DND-41 (cell line): ENCODE measurements around the gene DDX24.
"Not testable (repeated sequence)": the region's sequence is repeated elsewhere in the genome, so short reads cannot be mapped to it uniquely, and the experiment has no call there.

Experiments
- ATAC-seq: fragments of 200-7000 bp; cut with Tn5 transposase; 3 replicates; pipeline ENCODE4 v1.9.1; 2021; ENCODE audit warnings: low read depth; ENCODE audit not compliant: insufficient read depth
- DNase-seq: peaks from one replicate; pipeline ENCODE4 v3.0.0-alpha.2; 2020
- H2AFZ ChIP-seq: 2 replicates; pipeline ENCODE4 v1.6.0; 2012; ENCODE audit warnings: low read depth, low read length
- H3K27ac ChIP-seq: 2 replicates; pipeline ENCODE4 v1.5.1; 2012; ENCODE audit warnings: low read length, inconsistent platforms
- H3K27me3 ChIP-seq: fragments of 200-600 bp; sonication (generic); 2 replicates; pipeline ENCODE4 v1.6.0; 2012; ENCODE audit warnings: low read length, mild to moderate bottlenecking, inconsistent platforms; ENCODE audit not compliant: insufficient read depth, poor library complexity
- H3K36me3 ChIP-seq: 2 replicates; pipeline ENCODE4 v1.5.1; 2012; ENCODE audit warnings: low read length, inconsistent platforms; ENCODE audit not compliant: insufficient read depth
- H3K4me1 ChIP-seq: 2 replicates; pipeline ENCODE4 v1.5.1; 2012; ENCODE audit warnings: mild to moderate bottlenecking, low read length; ENCODE audit not compliant: insufficient read depth
- H3K4me2 ChIP-seq: 2 replicates; pipeline ENCODE4 v1.6.0; 2012; ENCODE audit warnings: mild to moderate bottlenecking, moderate library complexity, low read length, inconsistent platforms; ENCODE audit not compliant: insufficient read depth
- H3K4me3 ChIP-seq, 2 experiments: fragments of 200-600 bp in 1 of 2; shearing (Covaris generic) in 1 of 2; 2 replicates each; pipeline ENCODE4 v1.5.1; 2012 to 2016; ENCODE audit warnings: inconsistent platforms in 2 of 2, low read length in 2 of 2, mild to moderate bottlenecking in 2 of 2, low read depth in 1 of 2, moderate library complexity in 1 of 2
- H3K79me2 ChIP-seq: 2 replicates; pipeline ENCODE4 v1.6.0; 2012; ENCODE audit warnings: low read length, inconsistent platforms; ENCODE audit not compliant: insufficient read depth
- H3K9ac ChIP-seq: 2 replicates; pipeline ENCODE4 v1.6.0; 2012; ENCODE audit warnings: low read depth, mild to moderate bottlenecking, inconsistent platforms, low read length, moderate library complexity
- H3K9me3 ChIP-seq: 2 replicates; pipeline ENCODE4 v1.5.1; 2012; ENCODE audit warnings: low read length, moderate library complexity, mild to moderate bottlenecking, inconsistent platforms; ENCODE audit not compliant: insufficient read depth, severe bottlenecking
- H4K20me1 ChIP-seq: 2 replicates; pipeline ENCODE4 v1.6.0; 2012; ENCODE audit warnings: low read length; ENCODE audit not compliant: insufficient read depth
- CTCF ChIP-seq: IDR thresholded peaks from 2 replicates; pipeline ENCODE4 v1.5.1; 2012; ENCODE audit warnings: borderline replicate concordance, low read length, moderate library complexity, mild to moderate bottlenecking; ENCODE audit not compliant: poor library complexity, severe bottlenecking; ENCODE audit errors: extremely low read depth
- EZH2 ChIP-seq: IDR thresholded peaks from 3 replicates; pipeline ENCODE4 v1.6.1; 2012; ENCODE audit warnings: borderline replicate concordance, low read depth, mild to moderate bottlenecking, moderate library complexity, low read length, inconsistent platforms; ENCODE audit not compliant: severe bottlenecking

Gene DDX24

GRCh38 chr14:94077111-94077821 is 3.7 kb downstream of the DDX24 start:
- Histone ChIP-seq H3K9me3 (peaks cover 10% of the 10 kb centered on the region), H3K27me3 (no peaks in the 10 kb centered on the region), H3K4me3 (peak overlapping the region in 1 of 2 experiments; percentile 69; a peak in 2 of 4 replicates), H2AFZ (no peak overlapping the region), H3K9ac (no peak overlapping the region), H3K4me1 (peaks cover 50% of the 10 kb centered on the region), H3K36me3 (peaks cover 51% of the 10 kb centered on the region), H3K79me2 (peaks cover 99% of the 10 kb centered on the region), H3K27ac (no peak overlapping the region), H4K20me1 (peaks cover 39% of the 10 kb centered on the region), H3K4me2 (peak overlapping the region; percentile 87)
- no peak for DNase-seq
- no peak for ATAC-seq
- no peak for TF ChIP-seq EZH2
- TF ChIP-seq CTCF = no peak

- Histone ChIP-seq H4K20me1 (peaks cover 38% of the 10 kb centered on the region), H2AFZ (no peak overlapping the region), H3K27me3 (no peaks in the 10 kb centered on the region), H3K9ac (no peak overlapping the region), H3K4me1 (peaks cover 41% of the 10 kb centered on the region), H3K9me3 (peaks cover 10% of the 10 kb centered on the region), H3K27ac (no peak overlapping the region), H3K36me3 (peaks cover 52% of the 10 kb centered on the region), H3K4me3 (no peak overlapping the region), H3K79me2 (peaks cover 99% of the 10 kb centered on the region), H3K4me2 (peak overlapping the region; percentile 87; the same call in 1 of the 2 replicates)
- ATAC-seq (no peak), DNase-seq (no peak)
- no peak for TF ChIP-seq CTCF
- no peak for TF ChIP-seq EZH2
Measured at GRCh38 chr14:94075008-94075407, 6.0 kb downstream of the DDX24 start.

DNA sequence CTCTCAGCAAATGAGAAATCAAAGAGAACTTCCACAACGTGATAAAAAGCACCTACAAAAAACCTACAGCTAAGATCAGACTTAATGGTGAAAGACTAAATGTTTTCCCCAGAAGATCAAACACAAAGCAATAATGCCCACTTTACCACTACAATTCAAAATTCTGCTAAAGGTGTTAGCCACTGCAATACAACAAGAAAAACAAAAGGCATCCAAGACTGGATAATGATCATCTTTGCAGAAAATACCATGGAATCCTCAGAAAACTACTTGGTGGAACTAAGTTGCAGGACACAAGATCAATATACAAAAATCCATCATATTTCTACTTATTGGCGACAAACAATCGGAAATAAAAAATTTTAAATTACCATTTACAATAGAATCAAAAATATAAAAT is 6.5 kb downstream of the DDX24 start:
- peaks cover 33% of the 10 kb centered on the region for H4K20me1 ChIP-seq

GRCh38 chr14:94072076-94072475 is 8.9 kb downstream of the DDX24 start:
- H3K79me2 ChIP-seq = peaks cover 99% of the 10 kb centered on the region
- H2AFZ ChIP-seq, H3K27me3 ChIP-seq, ATAC-seq, H3K4me2 ChIP-seq, H3K4me3 ChIP-seq, H3K9ac ChIP-seq, DNase-seq, H3K27ac ChIP-seq: not testable (repeated sequence)
- peaks cover 27% of the 10 kb centered on the region for H3K36me3 ChIP-seq
- peaks cover 10% of the 10 kb centered on the region for H3K9me3 ChIP-seq
- H3K4me1 ChIP-seq = peaks cover 12% of the 10 kb centered on the region
- peaks cover 21% of the 10 kb centered on the region; the same call in 1 of the 2 replicates for H4K20me1 ChIP-seq

More for the DNA sequence above, 6.5 kb downstream of the DDX24 start:
- no peak overlapping the region for H3K4me3 ChIP-seq
- no peaks in the 10 kb centered on the region for H3K27me3 ChIP-seq
- H2AFZ ChIP-seq = no peak overlapping the region
- peaks cover 99% of the 10 kb centered on the region for H3K79me2 ChIP-seq
- no peak overlapping the region for H3K9ac ChIP-seq
- no peak overlapping the region for H3K27ac ChIP-seq
- H3K4me2 ChIP-seq = no peak overlapping the region
- TF ChIP-seq EZH2 (no peak), CTCF (no peak)
- peaks cover 50% of the 10 kb centered on the region for H3K36me3 ChIP-seq
- peaks cover 36% of the 10 kb centered on the region for H3K4me1 ChIP-seq
- H3K9me3 ChIP-seq = peaks cover 10% of the 10 kb centered on the region
- no peak for ATAC-seq
- no peak for DNase-seq
